ENCODE data around the gene MRPL37. TPM values are rescaled to one million over a fixed set of nuclear protein-coding genes. Genes with fewer than 3 reads are reported as not detected.

Gene MRPL37
- total RNA-seq, 1 experiment from 2014 or later, result 144 TPM

DNA sequence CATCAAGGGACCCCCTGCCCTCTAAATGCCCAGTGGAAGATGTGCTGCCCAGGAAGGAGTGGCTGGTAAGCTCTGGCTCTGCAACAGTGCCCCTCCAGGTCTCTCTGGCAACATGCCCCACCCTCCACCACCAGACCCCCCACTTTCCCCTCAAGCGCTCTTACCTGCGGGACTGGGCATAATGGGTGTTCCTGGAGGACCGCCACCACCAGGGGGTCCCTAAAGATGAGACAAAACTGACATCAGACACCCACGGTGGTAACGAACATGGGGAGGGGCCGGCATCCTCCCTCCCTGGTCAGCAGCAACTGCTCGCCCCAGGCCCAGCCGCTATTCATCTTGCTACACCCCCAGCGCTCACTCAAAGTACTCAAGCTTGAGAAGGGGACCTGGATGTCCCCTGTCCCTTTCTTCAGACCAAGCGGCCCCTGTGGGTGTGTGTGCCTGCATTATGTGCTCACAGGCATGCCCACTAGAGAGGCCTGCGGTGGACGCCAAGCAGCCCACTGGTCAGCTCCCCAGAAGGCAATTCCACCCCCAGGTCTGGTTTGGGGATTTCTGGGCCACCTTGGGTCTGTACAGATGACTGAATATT lies 40.9 kb downstream of the MRPL37 start:
- DNase-seq (ENCODE audit: low read depth), result no peak

DNA sequence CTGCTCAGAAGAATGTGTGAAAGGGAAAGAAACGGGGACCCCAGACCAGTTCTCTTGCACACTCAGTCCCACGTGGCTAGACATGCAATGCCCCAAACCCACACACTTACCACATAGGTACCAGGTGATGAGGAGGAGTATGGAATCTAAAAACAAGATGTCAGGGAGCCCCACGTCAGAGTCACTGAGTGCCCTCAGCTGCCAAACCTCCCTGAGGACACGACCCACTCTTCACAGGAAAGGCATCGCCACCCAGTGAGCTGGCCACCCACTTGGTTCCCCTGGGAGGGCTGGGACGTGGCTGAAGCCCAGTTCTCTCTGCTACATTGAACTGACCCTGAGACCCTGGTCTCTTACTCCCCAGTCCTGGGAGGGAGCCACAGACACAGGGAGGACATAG lies 41.4 kb downstream of the MRPL37 start:
- DNase-seq (ENCODE audit: low read depth), result no peak

DNA sequence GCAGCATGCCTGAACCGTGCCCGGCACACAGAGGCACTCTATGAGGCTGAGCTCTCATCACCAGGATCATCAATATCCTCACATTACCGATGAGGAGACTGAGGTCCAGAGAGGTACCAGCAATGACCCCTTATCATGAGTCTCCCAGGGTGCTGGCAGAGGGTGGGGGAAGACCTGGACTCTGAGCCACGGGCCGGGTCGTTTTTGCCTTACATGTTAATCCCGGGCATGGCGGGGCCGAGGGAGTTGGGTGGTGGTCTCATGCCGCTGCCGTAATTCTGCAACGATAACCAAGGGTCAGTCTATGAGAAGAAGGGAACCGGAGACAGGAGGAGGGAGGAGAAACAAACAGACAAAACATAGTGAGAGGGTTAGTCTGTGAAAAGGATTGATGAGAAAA lies 43.1 kb downstream of the MRPL37 start:
- no peak for DNase-seq (ENCODE audit: low read depth)

DNA sequence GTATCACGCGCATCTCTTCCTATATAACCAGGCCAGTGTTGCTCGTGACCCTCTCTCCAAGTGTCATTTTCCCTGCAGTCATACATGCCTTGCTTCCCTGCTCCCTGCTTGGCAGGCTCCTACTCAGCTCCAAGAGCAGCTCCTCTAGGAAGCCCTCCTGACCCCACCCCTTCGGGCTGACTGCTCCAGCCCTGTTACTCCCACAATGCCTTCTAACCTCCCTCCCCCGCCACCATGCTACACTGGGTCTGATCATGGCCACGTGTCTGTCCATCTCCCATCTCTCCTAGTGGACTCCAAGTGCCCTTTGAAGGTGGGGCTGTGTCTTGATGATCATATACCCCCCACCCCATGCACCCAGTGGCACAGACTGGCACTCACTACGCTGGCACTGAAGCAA lies 44.7 kb downstream of the MRPL37 start:
- no peak for DNase-seq (ENCODE audit: low read depth)

DNA sequence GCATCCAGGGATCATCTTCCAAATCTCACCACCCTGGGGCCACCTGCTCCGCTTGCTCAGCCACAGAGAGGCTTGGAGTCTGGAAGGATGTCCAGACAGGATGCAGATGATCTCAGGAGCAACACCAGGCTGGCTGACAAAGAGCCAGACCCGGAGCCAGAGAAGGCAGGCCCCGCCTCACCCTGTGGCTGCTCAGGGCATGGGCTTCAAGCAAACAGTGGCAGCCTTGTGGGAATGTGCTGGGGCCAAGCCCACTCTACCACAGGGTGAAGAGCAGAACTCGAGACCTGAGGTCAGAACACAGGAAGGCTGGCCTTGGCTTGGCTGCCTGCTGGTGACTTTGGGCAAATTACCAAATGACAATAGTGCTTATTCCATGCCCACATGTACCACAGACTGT lies 45.5 kb downstream of the MRPL37 start:
- DNase-seq (ENCODE audit: low read depth), result peak; percentile 47

DNA sequence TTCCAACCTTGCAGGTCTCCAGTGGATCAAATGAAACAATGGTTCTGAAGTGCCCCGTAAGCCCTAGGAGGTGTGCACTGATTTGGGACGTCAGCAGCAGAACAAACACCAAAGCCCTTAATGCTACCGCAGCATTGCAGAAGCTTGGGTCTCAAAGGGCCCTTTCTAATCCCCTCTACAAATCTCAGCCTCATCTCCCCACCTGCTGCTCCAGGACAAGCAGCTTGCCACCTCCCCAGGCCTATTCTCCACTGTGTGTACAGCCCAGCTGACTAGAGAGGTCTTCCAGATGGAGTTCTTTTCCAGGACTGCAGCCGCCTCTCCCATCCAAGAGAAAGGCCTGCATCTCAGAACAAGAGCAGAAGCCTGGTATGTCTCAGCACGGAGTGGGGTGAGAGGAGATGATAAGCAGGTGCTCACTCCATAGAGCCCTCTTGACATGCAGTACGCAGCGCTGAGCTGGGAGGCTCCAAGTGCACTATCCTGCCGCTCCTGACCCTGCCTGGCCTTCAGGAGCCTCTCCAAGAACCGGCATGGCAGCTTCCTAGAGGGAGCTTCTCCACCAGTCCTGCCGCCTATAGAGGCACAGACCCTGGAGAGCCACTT lies 46.3 kb downstream of the MRPL37 start:
- DNase-seq (ENCODE audit: low read depth), result no peak

DNA sequence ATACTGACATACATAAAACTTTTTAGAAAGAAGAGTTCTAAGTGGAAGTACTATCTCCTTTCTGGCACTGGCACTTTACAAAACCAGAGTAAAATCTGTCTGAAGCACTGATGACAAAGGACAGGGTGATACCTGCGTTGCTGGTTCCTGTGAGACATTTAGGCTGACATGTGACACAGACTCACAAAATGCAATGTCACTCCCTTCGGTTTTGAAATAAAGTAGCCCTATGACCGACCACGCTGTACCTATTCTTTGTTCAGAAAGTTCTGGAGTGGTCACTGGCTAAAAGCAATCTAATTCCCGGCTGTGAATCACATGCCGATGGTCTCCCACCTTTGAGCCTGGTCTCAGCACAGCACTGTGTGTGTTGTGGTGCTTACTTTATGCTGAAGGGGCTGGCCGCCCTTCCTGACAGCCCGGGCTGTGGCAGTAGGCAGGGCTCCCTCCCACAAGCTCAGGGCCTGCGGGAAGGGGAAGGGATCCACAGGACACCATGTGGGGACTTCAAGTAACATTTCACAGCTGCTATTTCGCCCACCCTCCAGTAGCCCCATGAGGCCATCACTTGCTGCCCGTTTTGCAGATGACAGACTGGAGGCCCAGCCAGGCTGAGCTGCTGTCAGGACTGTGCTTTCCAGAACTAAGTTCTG lies 48.0 kb downstream of the MRPL37 start:
- DNase-seq (ENCODE audit: low read depth), result no peak

DNA sequence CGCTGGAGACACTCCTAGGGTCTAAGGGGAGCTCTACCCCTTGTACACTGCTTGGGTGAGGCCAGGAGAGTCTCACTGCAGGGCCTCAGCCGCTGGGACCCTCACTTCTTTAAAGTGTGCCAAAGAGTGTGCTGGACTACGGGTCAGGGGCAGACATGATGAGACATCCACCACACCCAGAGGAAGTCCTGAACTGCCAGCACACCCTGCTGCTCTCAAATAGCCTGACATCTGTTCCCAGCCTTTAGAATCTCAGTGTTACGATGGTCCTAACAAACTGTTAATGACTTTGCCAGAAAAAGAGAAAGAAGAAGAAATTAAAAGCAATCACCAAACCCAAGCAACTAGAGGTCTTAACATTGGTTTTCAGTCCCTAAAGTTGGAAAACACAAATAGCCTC lies 49.0 kb downstream of the MRPL37 start:
- peak; percentile 15 for DNase-seq (ENCODE audit: low read depth)

DNA sequence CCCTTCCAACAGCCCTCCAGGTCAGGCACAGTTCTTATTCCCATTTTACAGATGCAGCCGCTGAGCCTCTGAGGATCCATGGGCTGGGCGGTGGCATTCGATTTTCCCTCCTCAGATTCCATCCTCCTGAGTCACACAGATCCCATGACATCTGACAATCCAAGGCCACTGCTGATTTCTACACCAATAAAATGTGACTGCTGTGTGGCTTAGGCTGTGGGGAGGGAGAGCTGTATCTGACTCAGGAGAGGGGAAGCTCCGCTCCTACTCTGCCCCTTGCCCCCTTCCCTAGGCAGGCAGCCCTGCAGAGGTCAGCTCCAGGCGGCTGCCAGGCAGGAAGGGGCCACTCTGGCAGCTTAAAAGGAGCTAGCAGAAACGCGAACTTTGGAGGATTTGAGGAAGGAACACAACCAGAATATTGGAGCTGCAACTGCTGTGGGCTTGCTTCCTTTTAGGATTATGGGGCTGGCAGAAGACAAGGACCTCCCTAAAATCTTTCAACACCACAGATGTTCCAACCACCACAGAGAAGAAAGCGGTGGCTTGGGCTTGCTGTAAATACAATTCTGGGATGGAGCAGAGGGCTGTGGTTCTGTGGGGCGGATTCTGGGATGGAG lies 50.0 kb downstream of the MRPL37 start:
- peak; percentile 79 for DNase-seq (ENCODE audit: low read depth)

DNA sequence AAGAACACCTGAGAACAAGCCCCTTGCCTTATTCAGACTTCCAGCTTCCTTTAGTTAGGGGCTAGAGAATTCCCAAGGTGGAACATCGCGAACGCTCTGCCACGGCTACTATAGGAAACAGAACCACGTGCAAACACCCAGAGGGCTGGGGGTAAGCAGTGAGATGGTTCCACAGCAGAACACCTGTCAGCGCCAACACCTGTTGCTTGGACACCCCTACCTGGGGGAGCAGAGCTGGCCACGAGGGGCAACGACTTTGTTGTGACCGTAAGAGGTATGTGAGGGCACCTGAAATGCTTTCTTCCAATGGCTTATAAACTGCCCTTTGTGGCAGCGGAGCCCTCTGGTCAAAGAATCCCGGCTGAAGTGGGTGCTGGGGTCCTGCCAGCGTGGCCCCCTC lies 50.7 kb downstream of the MRPL37 start:
- no peak for DNase-seq (ENCODE audit: low read depth)

DNA sequence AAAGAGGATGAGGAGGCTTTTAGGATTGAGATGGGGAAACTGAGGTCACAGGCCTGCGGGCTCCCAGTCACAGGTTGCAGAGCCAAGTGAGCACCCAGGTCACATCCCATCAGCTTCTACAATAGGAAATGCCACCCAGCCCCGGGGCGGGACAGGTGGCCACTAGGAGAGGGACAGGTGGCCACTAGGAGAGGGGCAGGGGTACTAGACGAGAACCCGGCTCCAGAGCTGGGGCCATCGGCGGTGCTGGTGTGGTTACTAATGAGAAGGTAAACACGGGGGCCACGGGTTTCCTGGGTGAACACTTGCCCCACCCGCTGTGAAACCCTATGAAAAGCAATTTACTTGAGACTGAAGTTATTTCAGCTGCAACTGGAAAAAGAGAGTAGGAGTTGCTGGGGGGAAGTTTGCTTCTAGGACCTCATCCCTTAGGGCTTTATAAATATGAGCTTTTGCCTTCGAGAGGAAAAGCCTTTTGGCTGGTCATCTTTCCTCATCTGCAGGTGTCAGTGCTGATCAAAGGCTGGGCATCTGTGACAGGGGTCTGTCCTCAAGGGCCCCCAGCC lies 52.5 kb downstream of the MRPL37 start:
- DNase-seq (ENCODE audit: low read depth), result no peak

DNA sequence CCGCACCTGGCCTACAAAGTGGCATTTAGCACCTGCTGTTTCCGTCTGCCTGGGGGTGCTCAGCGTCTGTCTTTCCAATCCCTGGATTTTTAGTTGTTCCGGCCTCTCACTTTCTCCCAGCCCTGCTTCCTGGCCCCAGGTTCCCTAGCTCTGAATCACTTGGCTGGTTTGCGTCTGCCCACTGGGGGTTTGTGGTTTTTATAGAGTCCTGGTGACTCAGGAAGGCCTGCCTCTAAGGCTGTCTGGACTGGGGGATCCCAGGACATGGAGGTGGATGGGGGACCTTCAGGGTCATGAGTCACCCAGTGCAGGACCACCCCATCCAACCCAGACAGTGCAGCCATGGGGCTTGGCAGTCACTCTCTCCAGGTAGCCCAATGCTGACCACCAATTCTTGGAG lies 53.5 kb downstream of the MRPL37 start:
- peak; percentile 92 for DNase-seq (ENCODE audit: low read depth)

DNA sequence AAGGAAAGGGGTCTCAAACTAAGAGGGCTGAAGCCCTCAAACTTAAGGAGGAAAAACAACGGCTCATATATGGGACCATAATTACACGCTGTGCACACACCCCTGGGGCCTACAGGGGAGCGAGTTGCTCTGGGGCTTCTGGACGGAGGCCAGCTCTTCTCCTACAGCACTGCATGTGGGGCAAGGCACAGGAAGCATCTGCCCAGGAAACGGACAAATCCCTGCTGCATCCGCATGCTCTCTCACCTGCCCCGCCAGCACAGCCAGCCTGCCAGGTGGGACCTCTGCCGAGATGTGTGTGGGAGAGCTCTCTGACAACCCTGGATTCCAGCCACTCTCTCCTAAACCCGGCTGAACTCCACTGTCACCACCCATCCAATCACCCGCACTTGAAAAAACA lies 54.1 kb downstream of the MRPL37 start:
- DNase-seq (ENCODE audit: low read depth), result peak; percentile 58

DNA sequence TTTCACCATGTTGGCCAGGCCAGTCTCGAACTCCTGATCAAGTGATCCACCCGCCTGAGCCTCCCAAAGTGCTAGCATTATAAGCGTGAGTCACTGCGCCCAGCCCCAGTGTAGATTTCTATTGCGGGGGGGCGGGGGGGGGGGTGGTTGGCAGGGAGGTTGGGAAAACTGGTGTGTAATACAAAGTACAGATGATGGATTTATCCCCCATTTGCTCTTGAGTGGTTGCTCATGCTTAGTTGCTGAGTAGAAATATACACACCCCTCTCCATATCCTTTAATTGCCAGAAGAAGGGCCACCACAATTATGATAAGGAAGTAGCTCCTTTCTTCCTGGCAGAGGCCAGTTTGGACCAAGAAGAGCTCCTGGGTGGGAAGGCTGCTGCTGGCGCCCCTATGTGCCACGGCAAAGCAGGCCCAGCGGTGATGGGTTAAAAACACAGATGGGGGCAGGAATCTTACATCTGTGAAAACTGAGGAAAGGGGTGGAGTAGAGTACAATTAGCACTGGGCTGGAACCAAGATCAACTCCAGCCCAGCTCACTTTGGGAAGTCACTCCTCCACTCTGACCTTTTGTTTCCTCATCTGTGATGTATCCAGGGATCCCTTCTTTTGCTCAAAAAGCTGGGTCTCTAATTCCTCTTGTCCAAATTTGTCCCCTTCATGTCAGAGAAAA lies 55.2 kb downstream of the MRPL37 start:
- DNase-seq (ENCODE audit: low read depth), result peak; percentile 39

DNA sequence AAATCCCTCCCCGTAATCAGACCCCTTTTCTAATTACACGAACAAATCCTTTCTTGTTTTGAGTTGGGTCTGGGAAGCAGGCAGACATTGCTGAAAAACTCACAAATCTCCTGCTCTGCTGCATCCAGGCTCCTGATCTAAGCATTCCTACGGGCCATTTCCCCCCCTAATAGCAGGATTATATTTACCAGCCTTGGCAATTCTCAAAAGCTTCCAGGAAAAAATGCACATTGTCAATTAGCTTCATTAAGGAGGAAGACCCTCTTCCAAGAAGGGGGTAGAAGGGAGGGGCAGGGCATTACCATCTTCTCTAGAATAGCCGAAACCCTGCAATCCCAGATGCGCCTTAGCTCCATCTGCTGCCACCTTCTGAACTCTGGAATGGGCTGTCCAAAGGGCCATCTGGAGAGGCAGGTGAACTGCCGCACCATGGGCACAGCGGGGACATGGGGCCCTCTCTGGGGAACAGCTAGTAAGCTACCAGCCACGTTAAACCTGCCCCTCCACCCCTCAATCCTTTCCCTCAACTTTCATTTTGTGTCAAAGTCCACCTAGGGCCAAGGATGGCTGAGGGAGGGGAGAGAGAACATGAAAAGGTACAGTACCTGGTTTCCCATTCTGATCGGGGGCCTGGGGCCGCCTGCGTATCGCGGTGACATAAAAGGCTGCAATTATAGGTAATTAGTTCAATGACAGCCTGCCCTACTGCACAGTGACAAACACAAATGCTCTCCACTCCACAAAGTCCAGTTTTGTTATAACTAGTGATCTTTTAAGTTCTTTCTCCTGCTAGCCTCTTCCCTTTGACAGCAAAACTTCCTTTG lies 56.8 kb downstream of the MRPL37 start:
- no peak for DNase-seq (ENCODE audit: low read depth)

DNA sequence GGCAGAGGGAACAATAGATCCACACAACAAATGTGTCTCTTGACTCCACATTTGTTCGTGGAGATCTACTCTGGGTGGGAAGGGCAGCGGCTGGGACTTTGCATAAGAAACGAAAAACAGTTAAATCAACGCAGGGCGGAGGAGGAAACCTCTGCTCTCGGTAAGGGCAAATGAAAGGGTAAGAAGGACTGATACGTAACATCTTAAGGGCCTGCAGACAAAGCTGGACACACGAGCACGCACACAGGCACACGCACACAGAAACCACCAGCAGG lies 57.3 kb downstream of the MRPL37 start:
- DNase-seq (ENCODE audit: low read depth), result no peak

DNA sequence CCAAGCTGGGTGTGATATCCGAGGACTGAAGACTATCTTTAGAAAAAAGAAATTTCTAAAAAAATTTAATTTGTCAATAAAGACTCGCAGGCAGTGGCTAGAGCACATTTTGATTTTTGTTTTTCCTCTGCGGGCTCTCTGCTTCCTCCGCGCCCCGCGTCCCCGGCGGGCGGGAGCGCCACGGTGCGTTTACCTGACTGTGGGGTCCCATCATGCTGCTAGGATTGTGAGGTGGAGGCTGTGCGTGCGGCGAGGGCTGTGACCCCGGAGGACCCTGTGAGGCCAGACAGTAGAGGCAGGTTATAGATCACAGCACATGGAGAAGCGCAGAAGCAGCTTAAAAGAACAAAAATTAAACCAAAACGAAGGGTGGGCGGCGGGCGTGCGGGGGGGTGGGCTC lies 57.9 kb downstream of the MRPL37 start:
- DNase-seq (ENCODE audit: low read depth), result no peak

DNA sequence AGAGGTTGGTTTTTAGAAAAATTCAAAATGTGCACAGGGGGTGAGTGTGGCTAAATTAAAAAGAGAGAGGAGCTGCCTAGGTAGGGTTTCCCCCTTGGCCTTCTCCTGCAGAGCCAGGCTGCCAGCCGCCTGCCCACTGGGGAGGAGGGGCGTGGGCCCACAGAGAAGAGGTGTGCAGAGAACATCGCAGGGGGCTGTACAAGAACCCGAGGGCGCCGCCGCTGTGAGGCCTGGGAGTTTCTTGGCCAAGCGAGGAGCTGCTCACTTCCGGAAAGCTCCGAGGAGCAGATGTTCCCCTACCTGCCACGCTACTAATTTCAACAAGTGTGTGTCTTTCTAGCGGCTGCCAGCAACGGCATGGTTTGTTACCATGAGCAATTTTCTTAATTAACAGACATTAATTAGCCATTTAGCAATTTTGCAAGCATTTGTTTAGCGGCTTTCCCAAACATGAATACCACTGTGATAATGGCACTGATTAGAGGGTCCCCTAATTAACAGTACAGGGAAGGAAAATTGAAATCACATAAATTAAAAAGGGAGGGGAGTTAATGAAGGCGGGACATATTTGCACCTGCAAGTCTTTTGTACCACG lies 59.7 kb downstream of the MRPL37 start:
- no peak for DNase-seq (ENCODE audit: low read depth)

DNA sequence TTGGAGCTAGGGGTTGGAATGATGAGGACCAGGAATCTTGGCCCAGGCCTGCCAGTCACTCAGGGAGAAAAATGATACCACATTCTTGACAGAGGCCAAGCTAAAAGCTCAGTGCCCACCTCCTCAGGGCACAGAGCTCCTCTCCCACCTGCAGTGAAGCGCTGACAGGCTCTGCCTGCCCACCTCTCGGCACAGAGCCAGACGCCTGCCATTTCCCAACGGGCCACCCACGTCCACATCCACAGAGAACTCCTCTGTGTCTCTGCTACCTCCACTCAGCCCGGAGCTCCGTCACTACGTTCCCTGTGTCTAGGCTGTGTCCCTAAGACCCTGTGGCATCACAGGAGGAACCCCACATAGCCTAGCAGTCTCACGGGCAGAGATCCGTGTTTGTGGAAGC lies 60.8 kb downstream of the MRPL37 start:
- no peak for DNase-seq (ENCODE audit: low read depth)

DNA sequence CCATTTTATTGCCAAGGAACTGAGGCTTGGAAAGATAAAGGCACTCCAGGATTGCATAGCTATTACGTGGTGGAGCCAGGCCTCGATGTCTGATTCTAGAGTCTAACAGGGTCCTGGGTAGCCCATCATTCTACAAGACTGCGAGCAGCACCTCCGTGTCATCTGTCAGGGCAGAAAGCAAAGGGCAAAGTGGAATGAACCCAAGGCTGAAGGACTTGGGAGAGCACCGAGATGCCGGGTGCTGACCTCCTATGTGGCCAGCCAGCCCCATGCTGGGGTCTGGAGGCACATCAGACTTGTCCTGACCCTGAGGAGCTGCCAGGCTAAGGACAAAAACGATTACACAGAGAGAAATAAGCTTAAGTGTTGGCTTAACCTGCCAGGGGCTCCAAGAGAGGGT lies 62.3 kb downstream of the MRPL37 start:
- DNase-seq (ENCODE audit: low read depth), result no peak

DNA sequence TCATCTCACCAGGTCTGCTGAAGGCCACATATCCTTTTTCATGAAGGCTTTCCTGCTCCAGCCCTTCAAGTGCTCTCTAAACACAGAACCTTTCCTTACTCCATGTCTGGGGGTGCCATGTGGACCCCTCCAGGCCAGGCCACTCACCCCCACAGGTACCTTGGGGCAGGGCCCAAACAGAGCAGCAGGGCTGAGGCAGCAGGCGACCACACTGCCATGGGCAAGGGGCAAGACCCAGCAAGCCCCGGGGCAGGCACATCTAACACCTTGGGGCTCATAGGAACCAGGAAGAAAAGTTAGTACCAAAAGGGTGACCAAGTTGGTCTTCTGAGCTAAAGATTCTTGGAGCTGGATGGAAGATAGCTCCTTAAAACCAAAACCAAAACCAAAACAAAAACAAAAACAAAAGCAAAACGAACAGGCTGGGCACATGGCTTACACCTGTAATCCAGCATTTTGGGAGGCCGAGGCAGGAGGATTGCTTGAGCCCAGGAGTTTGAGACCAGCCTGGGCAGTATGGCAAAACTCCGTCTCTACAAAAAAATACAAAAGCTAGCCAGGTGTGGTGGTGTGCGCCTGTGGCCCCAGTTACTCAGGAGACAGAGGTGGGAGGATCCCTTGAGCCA lies 63.7 kb downstream of the MRPL37 start:
- DNase-seq (ENCODE audit: low read depth), result no peak
